GM23338 (cell line): Measurements from ENCODE around the gene IRF2BP2. TPM values are rescaled to one million over a fixed set of nuclear protein-coding genes. Genes with fewer than 3 reads are reported as not detected.

Experiments used
- ATAC-seq: fragments of 200-7000 bp; cut with Tn5 transposase; 3 replicates; pipeline ENCODE4 v1.9.1; 2020
- DNase-seq: peaks from one replicate; pipeline ENCODE4 v3.0.0-alpha.2; 2015; ENCODE audit warnings: low spot score
- H2AFZ ChIP-seq: fragments of 200-600 bp; sonication (generic); 2 replicates; pipeline ENCODE4 v1.8.0; 2016; ENCODE audit warnings: antibody characterized with exemption, mild to moderate bottlenecking, moderate library complexity
- H3F3A ChIP-seq: fragments of 200-600 bp; sonication (generic); replicated peaks from 2 replicates; pipeline ENCODE4 v1.8.0; 2017; ENCODE audit warnings: antibody characterized with exemption, mixed run types, low read depth
- H3K27ac ChIP-seq: fragments of 200-600 bp; sonication (generic); 2 replicates; pipeline ENCODE4 v1.6.1; 2016; ENCODE audit warnings: low read depth
- H3K27me3 ChIP-seq: fragments of 200-600 bp; sonication (generic); 2 replicates; pipeline ENCODE4 v1.8.0; 2016; ENCODE audit warnings: mild to moderate bottlenecking, mixed run types, moderate library complexity; ENCODE audit not compliant: insufficient read depth
- H3K36me3 ChIP-seq: fragments of 200-600 bp; sonication (generic); 2 replicates; pipeline ENCODE4 v1.8.0; 2016; ENCODE audit warnings: mild to moderate bottlenecking; ENCODE audit not compliant: insufficient read depth
- H3K4me1 ChIP-seq: fragments of 200-600 bp; sonication (generic); 2 replicates; pipeline ENCODE4 v1.8.0; 2016; ENCODE audit warnings: mild to moderate bottlenecking, moderate library complexity; ENCODE audit not compliant: insufficient read depth
- H3K4me2 ChIP-seq: fragments of 200-600 bp; sonication (generic); 2 replicates; pipeline ENCODE4 v1.7.1; 2017; ENCODE audit warnings: mixed run types
- H3K4me3 ChIP-seq: fragments of 200-600 bp; sonication (generic); 2 replicates; pipeline ENCODE4 v1.6.1; 2016; ENCODE audit warnings: mixed run types
- H3K79me2 ChIP-seq: fragments of 200-600 bp; sonication (generic); replicated peaks from 2 replicates; pipeline ENCODE4 v1.8.0; 2017; ENCODE audit warnings: mild to moderate bottlenecking; ENCODE audit not compliant: insufficient read depth
- H3K9me2 ChIP-seq: fragments of 200-600 bp; sonication (generic); 2 replicates; pipeline ENCODE4 v1.8.0; 2017; ENCODE audit not compliant: insufficient read depth
- H4K20me1 ChIP-seq: fragments of 200-600 bp; sonication (generic); replicated peaks from 2 replicates; pipeline ENCODE4 v1.8.0; 2017; ENCODE audit warnings: mild to moderate bottlenecking; ENCODE audit not compliant: insufficient read depth
- H3K27ac Mint-ChIP-seq: 2 replicates; pipeline ENCODE4 v1.8.0; 2020; ENCODE audit warnings: inconsistent platforms, mild to moderate bottlenecking, moderate library complexity, mixed read lengths
- H3K27me3 Mint-ChIP-seq: 3 replicates; pipeline ENCODE4 v1.8.0; 2022; ENCODE audit warnings: low read depth, mild to moderate bottlenecking, moderate library complexity, mixed read lengths, inconsistent platforms; ENCODE audit not compliant: insufficient read depth, poor library complexity
- H3K36me3 Mint-ChIP-seq: 3 replicates; pipeline ENCODE4 v1.8.0; 2021; ENCODE audit warnings: low read depth, mild to moderate bottlenecking, inconsistent platforms, moderate library complexity, mixed read lengths
- H3K4me1 Mint-ChIP-seq: 3 replicates; pipeline ENCODE4 v1.8.0; 2020; ENCODE audit warnings: mild to moderate bottlenecking, inconsistent platforms, mixed read lengths
- H3K4me3 Mint-ChIP-seq: 3 replicates; pipeline ENCODE4 v1.8.0; 2021; ENCODE audit warnings: moderate library complexity, mild to moderate bottlenecking, inconsistent platforms, mixed read lengths
- H3K9me3 Mint-ChIP-seq: 3 replicates; pipeline ENCODE4 v1.8.0; 2020; ENCODE audit warnings: moderate library complexity, mild to moderate bottlenecking, inconsistent platforms, mixed read lengths
- CREB1 ChIP-seq: fragments of 250-450 bp; sonication (Bioruptor Pico); IDR thresholded peaks from 2 replicates; pipeline ENCODE4 v1.5.0; 2020; ENCODE audit warnings: low read depth, mild to moderate bottlenecking, moderate library complexity
- EZH2 ChIP-seq: fragments of 200-600 bp; sonication (generic); IDR thresholded peaks from one replicate; pipeline ENCODE4 v1.8.0; 2017; ENCODE audit warnings: antibody characterized with exemption, mild to moderate bottlenecking, low read depth; ENCODE audit not compliant: unreplicated experiment
- NANOG ChIP-seq: IDR thresholded peaks from 2 replicates; pipeline ENCODE4 v1.6.1; 2016; ENCODE audit warnings: antibody characterized with exemption, borderline replicate concordance
- STAT1 ChIP-seq: IDR thresholded peaks from one replicate; pipeline ENCODE4 v1.6.1; 2016; ENCODE audit warnings: antibody characterized with exemption; ENCODE audit not compliant: unreplicated experiment
- ZNF331 ChIP-seq: fragments of 250-450 bp; sonication (Bioruptor Pico); IDR thresholded peaks from 2 replicates; pipeline ENCODE4 v1.5.0; 2020; ENCODE audit warnings: low read depth, mild to moderate bottlenecking, moderate library complexity
- polyA plus RNA-seq: library from polyadenylated mRNA; unstranded; fragments of >200 nt; fragmentation: Nextera tagmentation; extraction: Ambion mirVana; gene quantifications from 2 replicates; pipeline ENCODE4 v1.2.1, GENCODE V29; 2016
- total RNA-seq: library from RNA; depleted of rRNA; stranded (reverse); fragments of >200 nt; shearing (Covaris generic); gene quantifications from 2 replicates; pipeline ENCODE4 v1.2.3, GENCODE V29; 2014
- TF ChIP-seq, protein P1 (sequence below): IDR thresholded peaks from one replicate; pipeline ENCODE4 v1.6.1; 2018; ENCODE audit warnings: antibody characterized with exemption; ENCODE audit not compliant: unreplicated experiment
- TF ChIP-seq, protein P2 (sequence below): fragments of 250-450 bp; sonication (Bioruptor Pico); IDR thresholded peaks from 2 replicates; pipeline ENCODE4 v1.5.0; 2020; ENCODE audit warnings: mild to moderate bottlenecking, moderate library complexity
- TF ChIP-seq, protein P3 (sequence below): IDR thresholded peaks from 2 replicates; pipeline ENCODE4 v1.6.1; 2016; ENCODE audit warnings: antibody characterized with exemption

The IRF2BP2 gene
- total and polyA plus RNA-seq, 2 experiments from 2014 or later = 19.4 to 62.4 TPM

DNA sequence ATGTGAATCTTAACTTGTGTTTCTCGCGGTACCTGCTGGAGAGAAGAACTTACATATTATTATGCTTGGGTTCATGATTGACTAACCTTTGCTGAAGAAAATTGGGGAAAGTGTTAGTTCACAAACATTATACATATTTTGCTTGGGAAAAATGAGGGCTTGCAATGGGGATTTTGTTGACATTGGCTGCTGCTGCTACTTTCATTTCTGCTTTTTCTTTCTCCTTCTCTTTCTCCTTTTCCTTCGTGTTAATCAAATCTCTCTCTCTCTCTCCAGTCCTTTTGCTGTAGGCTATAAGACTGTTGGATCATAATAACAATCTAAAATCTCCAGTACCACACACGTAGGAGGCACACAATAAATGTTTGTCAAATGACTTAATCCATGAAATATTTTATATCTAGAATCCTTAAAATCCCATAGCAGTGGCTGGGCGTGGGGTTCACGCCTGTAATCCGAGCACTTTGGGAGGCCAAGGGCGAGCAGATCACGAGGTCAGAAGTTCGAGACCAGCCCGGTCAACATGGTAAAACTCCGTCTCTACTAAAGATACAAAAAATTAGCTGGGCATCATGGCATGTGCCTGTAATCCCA, 23.0 kb downstream of the IRF2BP2 start:
- DNase-seq (no peak), ATAC-seq (no peak)
- H3K9me3 Mint-ChIP-seq = no peaks in the 10 kb centered on the region; the same call in 2 of the 3 replicates
- Histone ChIP-seq H3K4me1 (0 out of 2 replicates have a peak, but pooled peaks cover 3% of the 10 kb centered on the region), H3F3A (no peaks in the 10 kb centered on the region), H3K4me3 (no peak overlapping the region), H3K9me2 (peaks cover 8% of the 10 kb centered on the region; the same call in 1 of the 2 replicates), H2AFZ (no peak overlapping the region), H3K79me2 (no peaks in the 10 kb centered on the region), H3K4me2 (no peak overlapping the region), H4K20me1 (no peaks in the 10 kb centered on the region), H3K36me3 (no peaks in the 10 kb centered on the region), H3K27ac (no peak overlapping the region), H3K27me3 (no peaks in the 10 kb centered on the region)
- H3K36me3 Mint-ChIP-seq = no peaks in the 10 kb centered on the region
- no peaks in the 10 kb centered on the region for H3K27me3 Mint-ChIP-seq
- no peak overlapping the region for H3K27ac Mint-ChIP-seq
- H3K4me3 Mint-ChIP-seq = no peak overlapping the region
- no peaks in the 10 kb centered on the region for H3K4me1 Mint-ChIP-seq
- TF ChIP-seq ZNF331 (CRISPR knock-in tag) (no peak), STAT1 (no peak), NANOG (no peak), CREB1 (CRISPR knock-in tag) (no peak), EZH2 (no peak)
- TF ChIP-seq, protein P1, sequence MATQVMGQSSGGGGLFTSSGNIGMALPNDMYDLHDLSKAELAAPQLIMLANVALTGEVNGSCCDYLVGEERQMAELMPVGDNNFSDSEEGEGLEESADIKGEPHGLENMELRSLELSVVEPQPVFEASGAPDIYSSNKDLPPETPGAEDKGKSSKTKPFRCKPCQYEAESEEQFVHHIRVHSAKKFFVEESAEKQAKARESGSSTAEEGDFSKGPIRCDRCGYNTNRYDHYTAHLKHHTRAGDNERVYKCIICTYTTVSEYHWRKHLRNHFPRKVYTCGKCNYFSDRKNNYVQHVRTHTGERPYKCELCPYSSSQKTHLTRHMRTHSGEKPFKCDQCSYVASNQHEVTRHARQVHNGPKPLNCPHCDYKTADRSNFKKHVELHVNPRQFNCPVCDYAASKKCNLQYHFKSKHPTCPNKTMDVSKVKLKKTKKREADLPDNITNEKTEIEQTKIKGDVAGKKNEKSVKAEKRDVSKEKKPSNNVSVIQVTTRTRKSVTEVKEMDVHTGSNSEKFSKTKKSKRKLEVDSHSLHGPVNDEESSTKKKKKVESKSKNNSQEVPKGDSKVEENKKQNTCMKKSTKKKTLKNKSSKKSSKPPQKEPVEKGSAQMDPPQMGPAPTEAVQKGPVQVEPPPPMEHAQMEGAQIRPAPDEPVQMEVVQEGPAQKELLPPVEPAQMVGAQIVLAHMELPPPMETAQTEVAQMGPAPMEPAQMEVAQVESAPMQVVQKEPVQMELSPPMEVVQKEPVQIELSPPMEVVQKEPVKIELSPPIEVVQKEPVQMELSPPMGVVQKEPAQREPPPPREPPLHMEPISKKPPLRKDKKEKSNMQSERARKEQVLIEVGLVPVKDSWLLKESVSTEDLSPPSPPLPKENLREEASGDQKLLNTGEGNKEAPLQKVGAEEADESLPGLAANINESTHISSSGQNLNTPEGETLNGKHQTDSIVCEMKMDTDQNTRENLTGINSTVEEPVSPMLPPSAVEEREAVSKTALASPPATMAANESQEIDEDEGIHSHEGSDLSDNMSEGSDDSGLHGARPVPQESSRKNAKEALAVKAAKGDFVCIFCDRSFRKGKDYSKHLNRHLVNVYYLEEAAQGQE = no peak
- TF ChIP-seq, protein P2, sequence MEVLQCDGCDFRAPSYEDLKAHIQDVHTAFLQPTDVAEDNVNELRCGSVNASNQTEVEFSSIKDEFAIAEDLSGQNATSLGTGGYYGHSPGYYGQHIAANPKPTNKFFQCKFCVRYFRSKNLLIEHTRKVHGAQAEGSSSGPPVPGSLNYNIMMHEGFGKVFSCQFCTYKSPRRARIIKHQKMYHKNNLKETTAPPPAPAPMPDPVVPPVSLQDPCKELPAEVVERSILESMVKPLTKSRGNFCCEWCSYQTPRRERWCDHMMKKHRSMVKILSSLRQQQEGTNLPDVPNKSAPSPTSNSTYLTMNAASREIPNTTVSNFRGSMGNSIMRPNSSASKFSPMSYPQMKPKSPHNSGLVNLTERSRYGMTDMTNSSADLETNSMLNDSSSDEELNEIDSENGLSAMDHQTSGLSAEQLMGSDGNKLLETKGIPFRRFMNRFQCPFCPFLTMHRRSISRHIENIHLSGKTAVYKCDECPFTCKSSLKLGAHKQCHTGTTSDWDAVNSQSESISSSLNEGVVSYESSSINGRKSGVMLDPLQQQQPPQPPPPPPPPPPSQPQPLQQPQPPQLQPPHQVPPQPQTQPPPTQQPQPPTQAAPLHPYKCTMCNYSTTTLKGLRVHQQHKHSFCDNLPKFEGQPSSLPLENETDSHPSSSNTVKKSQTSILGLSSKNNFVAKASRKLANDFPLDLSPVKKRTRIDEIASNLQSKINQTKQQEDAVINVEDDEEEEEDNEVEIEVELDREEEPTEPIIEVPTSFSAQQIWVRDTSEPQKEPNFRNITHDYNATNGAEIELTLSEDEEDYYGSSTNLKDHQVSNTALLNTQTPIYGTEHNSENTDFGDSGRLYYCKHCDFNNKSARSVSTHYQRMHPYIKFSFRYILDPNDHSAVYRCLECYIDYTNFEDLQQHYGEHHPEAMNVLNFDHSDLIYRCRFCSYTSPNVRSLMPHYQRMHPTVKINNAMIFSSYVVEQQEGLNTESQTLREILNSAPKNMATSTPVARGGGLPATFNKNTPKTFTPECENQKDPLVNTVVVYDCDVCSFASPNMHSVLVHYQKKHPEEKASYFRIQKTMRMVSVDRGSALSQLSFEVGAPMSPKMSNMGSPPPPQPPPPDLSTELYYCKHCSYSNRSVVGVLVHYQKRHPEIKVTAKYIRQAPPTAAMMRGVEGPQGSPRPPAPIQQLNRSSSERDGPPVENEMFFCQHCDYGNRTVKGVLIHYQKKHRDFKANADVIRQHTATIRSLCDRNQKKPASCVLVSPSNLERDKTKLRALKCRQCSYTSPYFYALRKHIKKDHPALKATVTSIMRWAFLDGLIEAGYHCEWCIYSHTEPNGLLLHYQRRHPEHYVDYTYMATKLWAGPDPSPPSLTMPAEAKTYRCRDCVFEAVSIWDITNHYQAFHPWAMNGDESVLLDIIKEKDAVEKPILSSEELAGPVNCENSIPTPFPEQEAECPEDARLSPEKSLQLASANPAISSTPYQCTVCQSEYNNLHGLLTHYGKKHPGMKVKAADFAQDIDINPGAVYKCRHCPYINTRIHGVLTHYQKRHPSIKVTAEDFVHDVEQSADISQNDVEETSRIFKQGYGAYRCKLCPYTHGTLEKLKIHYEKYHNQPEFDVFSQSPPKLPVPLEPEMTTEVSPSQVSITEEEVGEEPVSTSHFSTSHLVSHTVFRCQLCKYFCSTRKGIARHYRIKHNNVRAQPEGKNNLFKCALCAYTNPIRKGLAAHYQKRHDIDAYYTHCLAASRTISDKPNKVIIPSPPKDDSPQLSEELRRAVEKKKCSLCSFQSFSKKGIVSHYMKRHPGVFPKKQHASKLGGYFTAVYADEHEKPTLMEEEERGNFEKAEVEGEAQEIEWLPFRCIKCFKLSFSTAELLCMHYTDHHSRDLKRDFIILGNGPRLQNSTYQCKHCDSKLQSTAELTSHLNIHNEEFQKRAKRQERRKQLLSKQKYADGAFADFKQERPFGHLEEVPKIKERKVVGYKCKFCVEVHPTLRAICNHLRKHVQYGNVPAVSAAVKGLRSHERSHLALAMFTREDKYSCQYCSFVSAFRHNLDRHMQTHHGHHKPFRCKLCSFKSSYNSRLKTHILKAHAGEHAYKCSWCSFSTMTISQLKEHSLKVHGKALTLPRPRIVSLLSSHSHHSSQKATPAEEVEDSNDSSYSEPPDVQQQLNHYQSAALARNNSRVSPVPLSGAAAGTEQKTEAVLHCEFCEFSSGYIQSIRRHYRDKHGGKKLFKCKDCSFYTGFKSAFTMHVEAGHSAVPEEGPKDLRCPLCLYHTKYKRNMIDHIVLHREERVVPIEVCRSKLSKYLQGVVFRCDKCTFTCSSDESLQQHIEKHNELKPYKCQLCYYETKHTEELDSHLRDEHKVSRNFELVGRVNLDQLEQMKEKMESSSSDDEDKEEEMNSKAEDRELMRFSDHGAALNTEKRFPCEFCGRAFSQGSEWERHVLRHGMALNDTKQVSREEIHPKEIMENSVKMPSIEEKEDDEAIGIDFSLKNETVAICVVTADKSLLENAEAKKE = no peak
- TF ChIP-seq, protein P3, sequence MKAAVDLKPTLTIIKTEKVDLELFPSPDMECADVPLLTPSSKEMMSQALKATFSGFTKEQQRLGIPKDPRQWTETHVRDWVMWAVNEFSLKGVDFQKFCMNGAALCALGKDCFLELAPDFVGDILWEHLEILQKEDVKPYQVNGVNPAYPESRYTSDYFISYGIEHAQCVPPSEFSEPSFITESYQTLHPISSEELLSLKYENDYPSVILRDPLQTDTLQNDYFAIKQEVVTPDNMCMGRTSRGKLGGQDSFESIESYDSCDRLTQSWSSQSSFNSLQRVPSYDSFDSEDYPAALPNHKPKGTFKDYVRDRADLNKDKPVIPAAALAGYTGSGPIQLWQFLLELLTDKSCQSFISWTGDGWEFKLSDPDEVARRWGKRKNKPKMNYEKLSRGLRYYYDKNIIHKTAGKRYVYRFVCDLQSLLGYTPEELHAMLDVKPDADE = no peak
